T1000 (cell line): ENCODE measurements around the gene MYO5B.

Experiments used
- DNase-seq: peaks from one replicate; lab custom pipeline; 2025; ENCODE audit warnings: mixed read lengths; lab: John Stamatoyannopoulos, UW

Gene MYO5B

DNA sequence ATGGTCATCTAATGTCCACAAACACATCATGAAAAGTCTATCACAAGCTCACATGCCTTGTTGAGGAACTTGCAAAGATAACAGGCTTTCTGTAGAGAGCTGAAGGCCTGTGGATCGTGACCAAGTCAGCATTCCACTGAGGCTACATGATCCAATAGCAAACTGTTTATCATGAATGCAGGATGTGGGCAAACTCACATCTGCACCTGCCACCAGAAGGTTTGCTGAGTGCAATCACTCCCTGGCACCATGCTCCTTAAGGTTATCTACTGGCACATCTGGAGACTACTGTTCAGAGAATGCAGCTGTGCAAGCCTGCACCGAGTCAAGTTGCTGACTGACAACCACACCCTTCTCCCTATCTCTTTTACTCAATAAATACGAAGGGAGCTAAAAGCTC is 314.3 kb downstream of the MYO5B start:
- DNase-seq = no peak

- DNase-seq = no peak
Measured at GRCh38 chr18:49879271-49879580, 315.7 kb downstream of the MYO5B start.

GRCh38 chr18:49878567-49879270 is 316.2 kb downstream of the MYO5B start:
- no peak for DNase-seq

GRCh38 chr18:49878015-49878414 is 316.9 kb downstream of the MYO5B start:
- DNase-seq = no peak

GRCh38 chr18:49876536-49876935 is 318.4 kb downstream of the MYO5B start:
- no peak for DNase-seq

DNA sequence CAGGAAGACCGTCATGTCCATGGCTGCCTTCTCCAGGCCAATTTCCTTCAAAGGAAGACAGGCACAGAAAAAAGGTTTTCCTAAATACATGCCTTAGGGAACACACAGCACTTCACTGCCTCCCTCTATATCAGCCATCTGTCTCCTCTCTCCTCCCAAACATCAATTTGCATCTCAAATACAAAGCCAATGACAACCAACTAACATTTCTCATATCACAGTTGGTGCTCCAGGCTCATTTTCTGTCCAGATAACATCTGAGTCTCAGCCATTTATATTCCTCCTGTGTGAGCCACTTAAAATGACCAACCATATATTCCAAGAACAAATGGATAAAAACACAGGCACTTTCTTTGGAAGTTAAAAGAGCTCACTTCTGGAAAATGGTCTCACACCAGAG is 319.2 kb downstream of the MYO5B start:
- DNase-seq = no peak

GRCh38 chr18:49875155-49875554 is 319.8 kb downstream of the MYO5B start:
- no peak for DNase-seq

DNA sequence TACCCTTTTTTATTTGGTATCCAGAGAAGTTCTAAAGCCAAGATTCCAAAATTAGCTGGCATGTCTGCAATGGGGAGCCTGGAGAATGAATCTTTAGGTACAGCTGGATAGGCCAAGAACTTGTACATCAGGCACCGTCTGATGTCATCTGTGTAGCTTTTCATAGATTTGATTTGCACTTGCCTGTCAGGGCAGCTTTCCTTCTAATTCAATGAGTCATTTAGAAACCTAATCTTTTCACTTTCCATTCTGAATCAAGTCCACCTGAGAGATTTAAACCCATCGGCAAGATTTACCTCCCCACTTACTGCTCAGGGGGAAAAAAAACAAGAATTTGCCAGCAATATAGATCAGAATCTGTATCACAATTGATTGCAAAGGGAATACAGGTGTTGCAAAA is 320.7 kb downstream of the MYO5B start:
- DNase-seq = no peak

DNA sequence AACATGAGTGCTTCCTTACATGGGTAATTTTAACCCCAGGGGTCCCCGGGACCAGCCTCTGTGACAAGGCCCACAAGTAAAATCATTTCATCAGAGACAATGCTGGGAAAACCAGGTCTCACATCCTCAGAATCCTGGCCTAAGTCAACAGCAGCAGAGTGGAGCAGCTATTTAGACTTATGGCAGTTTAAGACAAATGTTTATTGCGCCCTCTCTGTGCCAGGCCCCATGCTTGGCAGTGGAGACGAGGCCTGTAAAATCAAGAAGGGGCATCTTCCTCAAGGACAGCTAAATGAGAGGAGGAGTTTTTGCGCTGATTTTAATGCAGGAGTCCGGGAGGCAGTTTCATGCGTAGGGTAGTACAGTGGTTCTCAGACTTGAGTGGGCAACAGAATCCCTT is 325.6 kb downstream of the MYO5B start:
- no peak for DNase-seq

DNA sequence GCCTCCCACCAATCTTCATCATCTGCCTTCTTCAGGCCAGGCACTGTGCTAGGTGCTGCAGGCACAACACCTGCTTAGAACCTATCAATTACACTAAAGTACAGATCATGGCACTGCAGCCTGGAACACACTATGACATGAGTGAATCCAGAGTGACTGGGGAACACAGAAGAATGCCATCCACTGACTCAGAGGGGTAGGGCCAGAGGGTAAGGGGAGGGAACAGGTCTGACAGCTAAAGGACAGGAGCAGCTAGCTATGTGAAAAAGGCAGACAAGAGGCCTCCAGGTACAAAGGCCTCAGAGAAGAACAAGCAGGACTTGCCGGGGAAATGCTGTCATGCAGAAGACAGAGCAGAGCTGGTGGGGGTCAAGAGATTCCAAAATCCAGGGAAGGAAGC is 328.3 kb downstream of the MYO5B start:
- no peak for DNase-seq

- no peak for DNase-seq
Measured at GRCh38 chr18:49865401-49865800, 329.5 kb downstream of the MYO5B start.

GRCh38 chr18:49863769-49864621 is 331.0 kb downstream of the MYO5B start:
- no peak for DNase-seq

GRCh38 chr18:49862656-49863385 is 332.1 kb downstream of the MYO5B start:
- no peak for DNase-seq

- no peak for DNase-seq
Measured at GRCh38 chr18:49861659-49862058, 333.3 kb downstream of the MYO5B start.

DNA sequence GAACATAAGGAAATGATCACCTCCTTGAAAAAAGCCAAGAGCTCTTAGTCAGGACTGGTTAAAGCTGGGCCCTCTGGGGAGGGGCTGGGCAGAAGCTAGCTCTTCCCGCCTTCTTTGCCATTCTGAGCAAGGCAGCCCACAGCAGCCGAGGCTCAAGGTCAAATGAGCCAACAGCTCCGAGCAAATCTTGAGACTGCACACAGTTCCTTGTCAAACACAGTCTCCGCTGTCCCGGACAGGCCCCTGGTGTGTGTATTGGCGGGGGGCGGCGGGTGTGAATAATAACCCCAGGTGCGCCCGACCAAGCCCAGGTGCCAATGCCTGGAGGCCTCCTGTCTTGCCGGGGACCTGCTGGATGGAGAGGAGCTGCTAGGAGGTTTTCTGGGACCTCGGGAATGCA is 335.2 kb downstream of the MYO5B start:
- DNase-seq = no peak

- DNase-seq = no peak
Measured at GRCh38 chr18:49859021-49859359, 336.0 kb downstream of the MYO5B start.

GRCh38 chr18:49858309-49859020 is 336.5 kb downstream of the MYO5B start:
- DNase-seq = peak; percentile 35

- DNase-seq = no peak
Measured at GRCh38 chr18:49857708-49858107, 337.2 kb downstream of the MYO5B start.

DNA sequence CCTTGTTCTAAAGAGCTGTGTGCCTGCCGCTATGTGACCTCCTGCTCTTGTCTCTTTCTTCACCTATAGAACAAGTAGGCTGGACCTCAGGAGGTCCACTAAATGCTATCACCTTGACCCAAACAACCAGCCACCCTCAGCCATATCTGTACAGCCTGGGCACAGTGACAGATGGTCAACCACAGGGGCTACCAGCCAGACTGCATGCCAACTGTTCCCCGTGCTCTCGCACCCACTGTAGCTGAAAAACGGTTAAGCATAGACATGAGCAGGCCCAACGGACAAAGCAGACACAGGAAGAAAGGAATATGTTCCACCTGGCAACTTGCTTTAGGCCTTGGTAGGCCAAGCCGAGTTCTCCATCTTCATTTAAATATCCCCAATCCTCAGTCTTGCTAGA is 338.5 kb downstream of the MYO5B start:
- DNase-seq = no peak

DNA sequence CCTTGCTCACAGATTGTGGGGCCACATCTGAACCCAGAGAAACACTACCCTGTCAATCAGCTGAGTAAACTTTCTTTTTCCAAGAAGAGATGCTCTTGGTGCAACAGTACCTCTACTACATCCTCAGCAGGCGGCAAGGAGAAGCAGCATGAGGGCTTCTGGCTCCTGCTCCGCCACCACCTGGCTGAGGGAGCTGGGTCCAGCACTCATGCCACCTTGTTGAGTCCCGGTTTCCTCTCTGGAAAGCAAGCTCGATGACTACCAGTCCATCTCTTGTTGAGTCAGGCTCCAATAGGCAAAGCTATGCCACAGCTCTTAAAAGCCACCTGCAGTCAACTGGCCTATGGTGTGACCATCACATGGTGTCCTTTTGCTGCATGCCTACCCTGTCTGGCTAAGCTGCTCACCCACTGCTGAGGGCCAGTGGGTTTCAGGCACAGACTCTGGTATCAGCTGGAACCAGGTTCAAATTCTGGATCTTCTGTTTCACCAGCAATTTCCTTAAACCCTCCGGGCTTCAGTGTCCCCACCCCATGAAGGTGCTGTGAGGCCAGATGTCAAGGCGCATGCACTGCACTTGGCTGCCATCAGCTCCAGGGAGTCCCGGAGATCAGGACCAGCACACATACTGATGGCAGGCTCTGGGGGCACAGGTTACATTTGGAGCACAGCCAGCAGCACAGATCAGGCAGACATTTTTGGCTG is 339.1 kb downstream of the MYO5B start:
- no peak for DNase-seq

GRCh38 chr18:49854681-49855080 is 340.3 kb downstream of the MYO5B start:
- DNase-seq = no peak

- DNase-seq = no peak
Measured at GRCh38 chr18:49853436-49853835, 341.5 kb downstream of the MYO5B start.
